Measurements from ENCODE around the gene NUAK2.

NUAK2 gene

GRCh38 chr1:205263580-205264190 is 57.9 kb downstream of the NUAK2 start:
- Histone ChIP-seq H3K36me3 (ENCODE audit: control insufficient read depth in 2 of 2, insufficient read depth in 1 of 2, low read length in 2 of 2) (no peaks in the 10 kb centered on the region), H3K27ac (ENCODE audit: extremely low read depth, low read depth, low read length) (no peak overlapping the region), H3K4me3 (ENCODE audit: low read depth, low read length) (no peak overlapping the region), H3K9me3 (ENCODE audit: control insufficient read depth, insufficient read depth, low read depth, low read length) (no peaks in the 10 kb centered on the region), H3K4me1 (ENCODE audit: control insufficient read depth, insufficient read depth, low read length) (peaks cover 5% of the 10 kb centered on the region; the same call in 1 of the 2 replicates)
- CTCF ChIA-PET: interaction anchor here (1.4 to 2.8 kb wide), 3 partner anchors 10 to 90 kb away, joined by 3 to 11 read pairs (median 6); no protein-coding TSS in a partner anchor
- POLR2A ChIA-PET: no interaction called here
- no peak for TF ChIP-seq KLF8 (tag by site-specific recombination; IDR thresholded peaks at IDR 0.05)
- TF ChIP-seq ZNF768 (tag by site-specific recombination; IDR thresholded peaks at IDR 0.05): no peak
- no peak for TF ChIP-seq ZNF580 (tag by site-specific recombination; IDR thresholded peaks at IDR 0.05)
- no peak for TF ChIP-seq ZIC2 (tag by site-specific recombination; IDR thresholded peaks at IDR 0.05)
- TF ChIP-seq SP2 (tag by site-specific recombination; IDR thresholded peaks at IDR 0.05): no peak
- TF ChIP-seq ZNF169 (tag by site-specific recombination; IDR thresholded peaks at IDR 0.05): no peak
- TF ChIP-seq KLF9 (tag by site-specific recombination; IDR thresholded peaks at IDR 0.05; ENCODE audit: low read depth): no peak
- no peak for TF ChIP-seq ZNF16 (tag by site-specific recombination; IDR thresholded peaks at IDR 0.05; ENCODE audit: low read depth)
- no peak for TF ChIP-seq CTCF (tag by site-specific recombination; IDR thresholded peaks at IDR 0.05)
- no peak for TF ChIP-seq ZNF433 (tag by site-specific recombination; IDR thresholded peaks at IDR 0.05; ENCODE audit: low read depth)

DNA sequence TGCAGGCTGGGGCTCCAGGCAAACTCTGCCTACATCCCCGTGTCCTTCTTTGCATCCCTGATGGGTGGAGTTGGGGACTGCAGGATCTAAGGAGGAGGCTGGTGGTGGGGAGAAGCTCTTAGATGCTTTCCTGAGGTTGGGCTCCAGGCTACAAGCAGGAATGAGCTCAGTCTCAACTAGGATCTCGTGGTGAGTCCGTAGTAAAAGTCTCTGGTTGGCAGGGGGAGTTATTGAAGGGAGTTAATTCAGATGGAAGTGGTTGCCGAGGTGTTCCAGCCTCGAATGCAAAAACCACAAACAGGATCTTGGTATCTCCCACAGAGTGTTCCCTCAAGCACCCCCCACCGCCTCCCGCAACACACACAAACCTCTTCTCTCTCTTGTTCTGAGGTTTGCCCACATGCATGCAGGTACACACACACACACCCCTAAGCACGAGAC is 58.8 kb downstream of the NUAK2 start:
- Histone ChIP-seq H3K4me1 (ENCODE audit: control insufficient read depth, insufficient read depth, low read length) (peaks cover 5% of the 10 kb centered on the region; the same call in 1 of the 2 replicates), H3K36me3 (ENCODE audit: control insufficient read depth in 2 of 2, insufficient read depth in 1 of 2, low read length in 2 of 2) (no peaks in the 10 kb centered on the region), H3K9me3 (ENCODE audit: control insufficient read depth, insufficient read depth, low read depth, low read length) (no peaks in the 10 kb centered on the region), H3K4me3 (ENCODE audit: low read depth, low read length) (no peak overlapping the region), H3K27ac (ENCODE audit: extremely low read depth, low read depth, low read length) (no peak overlapping the region)
- POLR2A ChIA-PET: no interaction called here
- TF ChIP-seq ZBTB26 (tag by site-specific recombination; optimal IDR thresholded peaks at IDR 0.05) (no peak), ZNF692 (tag by site-specific recombination; IDR thresholded peaks at IDR 0.05) (no peak), WT1 (tag by site-specific recombination; IDR thresholded peaks at IDR 0.05) (no peak), PRDM10 (tag by site-specific recombination; IDR thresholded peaks at IDR 0.05) (peak; percentile 55)
- TF ChIP-seq, protein P1, sequence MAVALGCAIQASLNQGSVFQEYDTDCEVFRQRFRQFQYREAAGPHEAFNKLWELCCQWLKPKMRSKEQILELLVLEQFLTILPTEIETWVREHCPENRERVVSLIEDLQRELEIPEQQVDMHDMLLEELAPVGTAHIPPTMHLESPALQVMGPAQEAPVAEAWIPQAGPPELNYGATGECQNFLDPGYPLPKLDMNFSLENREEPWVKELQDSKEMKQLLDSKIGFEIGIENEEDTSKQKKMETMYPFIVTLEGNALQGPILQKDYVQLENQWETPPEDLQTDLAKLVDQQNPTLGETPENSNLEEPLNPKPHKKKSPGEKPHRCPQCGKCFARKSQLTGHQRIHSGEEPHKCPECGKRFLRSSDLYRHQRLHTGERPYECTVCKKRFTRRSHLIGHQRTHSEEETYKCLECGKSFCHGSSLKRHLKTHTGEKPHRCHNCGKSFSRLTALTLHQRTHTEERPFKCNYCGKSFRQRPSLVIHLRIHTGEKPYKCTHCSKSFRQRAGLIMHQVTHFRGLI (tag by site-specific recombination; IDR thresholded peaks at IDR 0.05): peak; percentile 81
- CTCF ChIA-PET: interaction anchor here (1.2 to 14.6 kb wide), 6 partner anchors 9 to 201 kb away, joined by 3 to 253 read pairs (median 8); partner anchors contain the start of gene TMCC2
